Measurements from ENCODE around the gene DNAJB8. TPM values are rescaled to one million over a fixed set of nuclear protein-coding genes. Genes with fewer than 3 reads are reported as not detected.

Gene DNAJB8
- total RNA-seq, 1 donor from 2014 or later = not detected

DNA sequence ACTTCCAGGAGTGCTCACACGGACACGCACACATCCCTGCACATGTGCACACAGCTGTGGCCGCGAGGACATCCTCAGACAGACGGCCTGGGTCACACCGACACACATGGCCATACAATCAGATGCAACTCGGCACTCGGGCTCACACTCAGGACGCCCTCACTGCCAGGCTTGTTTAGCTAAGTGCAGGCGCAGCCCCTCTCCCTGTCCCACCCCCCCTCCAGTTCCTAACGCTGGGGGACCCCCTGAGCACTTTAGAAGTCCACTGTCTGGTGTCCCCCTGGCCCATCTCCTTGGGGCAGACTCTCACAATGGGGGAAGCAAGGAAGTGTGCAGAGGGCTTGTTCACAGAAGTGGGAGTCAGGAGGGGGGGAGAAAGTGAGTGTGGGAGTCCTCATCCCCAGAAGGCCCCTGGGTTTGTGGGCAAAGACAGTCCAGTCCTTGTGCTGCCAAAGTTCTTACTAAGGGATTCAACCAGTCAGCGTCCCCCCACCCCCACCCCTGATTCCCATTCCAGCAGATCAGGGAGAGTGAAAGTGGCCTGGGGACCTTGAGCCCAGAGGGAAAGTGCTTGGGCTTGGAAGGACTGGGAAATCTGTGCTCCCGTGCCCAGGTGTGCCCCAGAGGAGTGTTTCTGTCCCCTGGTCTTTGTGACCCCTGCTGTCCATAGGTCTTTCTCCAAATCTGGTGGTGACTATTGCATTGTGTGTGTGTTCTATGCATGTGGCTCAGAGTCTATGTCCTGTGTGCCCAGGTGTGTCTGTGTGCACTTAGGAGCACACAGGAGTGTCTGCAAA lies 27.1 kb upstream of the DNAJB8 start:
- ATAC-seq = no peak

DNA sequence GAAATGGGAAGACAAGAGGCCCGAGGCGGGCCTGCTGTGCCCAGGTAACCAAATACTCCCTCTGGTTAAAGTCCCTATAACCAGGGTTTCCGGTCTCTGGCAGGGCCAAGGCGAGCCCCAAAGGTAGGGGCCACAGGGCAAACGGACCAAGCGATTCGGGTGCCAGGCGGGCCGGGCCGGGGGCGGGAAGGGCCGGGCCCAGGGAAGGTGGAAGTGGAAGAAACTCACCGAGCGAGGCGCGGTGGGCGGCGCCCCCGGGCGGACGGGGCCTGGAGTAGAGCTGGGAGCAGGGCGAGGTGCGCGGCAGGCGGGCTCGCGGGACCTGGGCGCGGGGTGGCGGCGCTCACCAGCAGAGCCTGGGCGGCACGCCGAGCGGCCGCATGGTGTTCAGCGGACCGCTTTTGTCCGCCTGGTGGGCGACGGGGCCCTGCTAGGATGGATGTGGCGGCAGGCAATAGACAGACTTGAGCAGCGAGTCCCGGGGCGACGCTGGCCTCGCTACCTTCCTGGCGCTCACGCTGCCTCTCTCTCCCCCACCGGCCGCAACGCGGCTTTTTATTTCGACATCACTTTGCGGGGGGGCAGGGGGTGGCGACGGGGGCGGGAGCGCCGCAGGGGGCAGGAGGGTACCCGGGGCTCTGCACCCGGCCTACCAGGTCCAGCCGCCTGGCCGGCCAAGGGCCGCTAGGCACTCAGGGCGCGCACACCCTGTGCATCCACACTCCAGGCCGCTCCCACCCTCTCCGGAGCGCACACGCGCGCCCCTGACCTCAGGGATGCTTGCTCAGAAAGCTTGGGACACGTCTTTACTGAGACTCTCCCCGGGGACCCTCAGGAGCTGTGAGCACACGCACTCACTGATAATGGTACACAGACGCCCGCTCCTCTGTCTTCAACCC lies 26.2 kb upstream of the DNAJB8 start, which contains the start of gene GATA2:
TSS of gene GATA2 (minus strand) at position 531 of the 899 bp plus-strand sequence. CDS start 6,170 bp downstream, outside the sequence.
- no peak for ATAC-seq

- ATAC-seq = no peak
Observed at GRCh38 chr3:128491941-128492670, 25.4 kb upstream of the DNAJB8 start.

- ATAC-seq = no peak
Observed at GRCh38 chr3:128491691-128491940, 24.9 kb upstream of the DNAJB8 start.

DNA sequence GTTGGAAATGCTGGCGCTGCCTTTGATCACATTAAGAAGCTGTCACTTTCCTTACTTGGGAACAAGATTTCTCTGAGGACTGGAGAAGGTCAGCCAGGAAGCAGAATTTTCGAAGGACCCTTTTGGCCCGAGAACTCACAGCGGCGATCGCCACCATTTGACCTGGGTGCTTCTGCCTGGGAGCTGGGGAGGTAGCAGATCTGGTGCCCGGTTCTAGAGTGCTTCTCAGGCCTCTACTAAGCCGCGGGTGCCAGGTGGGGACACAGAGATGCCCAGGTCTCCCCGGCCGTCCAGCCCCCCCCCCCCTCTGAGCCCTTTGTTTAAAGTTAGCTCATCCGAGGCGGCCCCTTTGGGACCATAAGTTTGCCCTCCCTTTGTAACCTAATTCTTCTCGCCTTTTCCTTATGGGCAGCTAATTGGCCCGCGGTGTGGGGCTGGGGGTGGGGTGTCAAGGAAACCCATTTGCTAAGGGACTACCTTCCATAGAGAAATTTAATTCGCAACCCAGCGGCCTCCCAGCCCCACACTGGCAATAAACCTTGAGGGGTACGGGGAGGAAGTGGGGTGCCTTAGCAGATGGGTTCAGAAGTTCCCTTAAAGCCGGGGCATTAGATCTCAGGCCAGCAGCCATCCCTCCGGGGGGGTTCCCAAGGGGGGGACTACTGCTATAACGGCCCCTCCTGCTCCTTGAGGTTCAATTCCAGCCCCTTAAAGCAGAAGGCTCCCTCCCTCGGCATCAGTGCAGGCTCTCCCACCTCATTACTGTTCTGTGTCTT lies 24.4 kb upstream of the DNAJB8 start:
- ATAC-seq = no peak

GRCh38 chr3:128490650-128490914 lies 23.9 kb upstream of the DNAJB8 start:
- no peak for ATAC-seq

GRCh38 chr3:128489927-128490649 lies 23.4 kb upstream of the DNAJB8 start:
- no peak for ATAC-seq

DNA sequence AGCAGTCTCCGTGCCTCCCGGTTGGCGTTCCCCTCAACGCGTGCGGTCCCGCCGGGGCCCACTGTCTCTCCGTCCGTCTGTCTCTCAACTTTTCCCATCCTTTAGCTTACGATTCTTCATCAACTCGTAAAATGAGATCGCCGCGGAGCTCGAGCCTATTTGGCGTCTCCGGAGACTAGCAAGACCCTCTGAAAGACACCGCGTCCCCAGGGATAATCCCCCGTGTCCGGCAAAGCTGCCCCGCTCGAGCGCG lies 22.9 kb upstream of the DNAJB8 start:
- no peak for ATAC-seq

DNA sequence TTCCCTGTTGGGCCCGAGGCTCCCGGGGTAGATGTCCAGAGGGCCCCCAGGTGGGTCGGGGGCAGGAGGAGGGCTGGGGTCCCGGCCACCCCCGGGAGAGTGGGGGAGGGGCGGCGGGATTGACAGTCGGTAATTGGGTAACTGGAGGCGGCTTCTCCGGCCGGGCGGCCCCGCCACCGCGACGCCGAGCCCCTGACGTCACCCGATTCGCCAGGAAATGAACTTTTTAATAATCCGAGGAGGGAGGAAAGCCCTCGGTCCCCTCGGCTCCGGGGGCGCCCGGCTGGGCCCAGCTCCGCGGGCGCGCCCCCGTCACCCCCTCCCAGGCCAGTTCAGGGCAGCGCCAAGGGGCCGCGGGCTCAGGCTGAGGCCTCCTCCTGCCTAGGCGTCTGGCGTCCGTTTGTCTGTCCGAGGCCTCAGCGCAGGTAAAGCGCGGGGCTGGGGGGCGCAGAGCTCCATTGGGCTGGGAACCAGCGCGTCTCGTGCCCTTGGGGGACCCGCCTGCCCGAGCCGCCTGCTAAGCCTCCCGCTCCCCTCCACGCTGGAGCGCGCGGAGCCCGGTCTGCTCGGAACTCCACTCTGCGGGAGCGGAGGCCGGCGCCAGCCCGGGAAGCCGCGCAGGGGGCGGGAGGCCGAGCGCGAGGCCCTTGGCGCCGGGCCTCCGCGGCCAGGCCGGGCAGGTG lies 22.4 kb upstream of the DNAJB8 start:
- ATAC-seq = peak; percentile 11

- ATAC-seq = peak; percentile 7
Observed at GRCh38 chr3:128488636-128488990, 21.9 kb upstream of the DNAJB8 start.

- peak; percentile 64 for ATAC-seq
Observed at GRCh38 chr3:128487813-128488635, 21.3 kb upstream of the DNAJB8 start.

DNA sequence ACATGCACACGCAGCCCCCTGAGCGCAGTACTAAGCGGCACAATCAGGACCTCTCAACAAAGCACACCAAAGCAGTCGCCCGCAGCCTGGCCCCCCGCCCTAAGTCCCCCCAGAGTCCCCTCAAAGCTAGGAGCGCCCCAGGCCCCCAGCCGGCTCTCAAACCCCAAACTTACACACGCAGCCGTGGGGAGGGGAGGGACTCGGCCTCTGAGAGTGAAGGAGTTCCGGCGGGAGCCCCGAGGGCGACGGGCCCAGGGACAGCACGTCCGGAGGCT lies 20.8 kb upstream of the DNAJB8 start:
- ATAC-seq = no peak

DNA sequence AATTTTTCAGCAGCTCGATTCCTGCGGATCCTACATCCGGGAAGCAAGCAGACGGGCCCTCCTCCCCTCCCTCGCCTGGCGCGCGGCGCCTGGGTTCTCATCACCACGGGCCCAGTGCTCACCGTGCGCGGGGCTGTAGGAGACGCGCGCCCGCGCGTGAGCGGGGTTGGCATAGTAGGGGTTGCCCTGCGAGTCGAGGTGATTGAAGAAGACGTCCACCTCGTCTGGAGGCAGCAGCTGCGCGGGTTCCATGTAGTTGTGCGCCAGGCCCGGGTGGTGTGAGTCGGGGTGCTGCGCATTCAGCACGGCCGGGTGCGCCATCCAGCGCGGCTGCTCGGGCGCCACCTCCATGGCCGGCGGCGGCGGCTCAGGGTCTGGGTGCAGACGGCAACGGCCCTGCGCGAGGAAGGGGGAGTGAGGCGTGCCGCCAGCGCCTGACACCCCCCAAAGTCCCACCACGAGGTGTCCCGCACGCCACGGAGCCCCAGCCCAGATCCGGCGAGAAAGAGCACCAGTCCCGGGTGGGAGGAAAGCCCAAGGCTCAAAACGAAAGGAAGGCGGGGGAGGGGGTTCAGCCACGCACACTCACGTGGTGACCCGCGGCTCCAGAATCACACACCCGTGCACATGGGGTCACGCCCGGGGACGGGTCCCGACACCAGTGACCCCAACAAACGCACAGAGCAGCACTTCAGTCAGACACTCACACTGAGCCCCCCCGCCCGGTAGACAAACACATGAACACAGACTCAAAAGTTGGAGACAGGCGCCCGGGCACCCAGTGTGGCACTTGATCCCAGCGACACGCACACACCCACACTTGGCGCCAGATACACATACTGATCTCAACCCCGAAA lies 20.2 kb upstream of the DNAJB8 start:
- ATAC-seq = no peak

- no peak for ATAC-seq
Observed at GRCh38 chr3:128486205-128486628, 19.5 kb upstream of the DNAJB8 start.

DNA sequence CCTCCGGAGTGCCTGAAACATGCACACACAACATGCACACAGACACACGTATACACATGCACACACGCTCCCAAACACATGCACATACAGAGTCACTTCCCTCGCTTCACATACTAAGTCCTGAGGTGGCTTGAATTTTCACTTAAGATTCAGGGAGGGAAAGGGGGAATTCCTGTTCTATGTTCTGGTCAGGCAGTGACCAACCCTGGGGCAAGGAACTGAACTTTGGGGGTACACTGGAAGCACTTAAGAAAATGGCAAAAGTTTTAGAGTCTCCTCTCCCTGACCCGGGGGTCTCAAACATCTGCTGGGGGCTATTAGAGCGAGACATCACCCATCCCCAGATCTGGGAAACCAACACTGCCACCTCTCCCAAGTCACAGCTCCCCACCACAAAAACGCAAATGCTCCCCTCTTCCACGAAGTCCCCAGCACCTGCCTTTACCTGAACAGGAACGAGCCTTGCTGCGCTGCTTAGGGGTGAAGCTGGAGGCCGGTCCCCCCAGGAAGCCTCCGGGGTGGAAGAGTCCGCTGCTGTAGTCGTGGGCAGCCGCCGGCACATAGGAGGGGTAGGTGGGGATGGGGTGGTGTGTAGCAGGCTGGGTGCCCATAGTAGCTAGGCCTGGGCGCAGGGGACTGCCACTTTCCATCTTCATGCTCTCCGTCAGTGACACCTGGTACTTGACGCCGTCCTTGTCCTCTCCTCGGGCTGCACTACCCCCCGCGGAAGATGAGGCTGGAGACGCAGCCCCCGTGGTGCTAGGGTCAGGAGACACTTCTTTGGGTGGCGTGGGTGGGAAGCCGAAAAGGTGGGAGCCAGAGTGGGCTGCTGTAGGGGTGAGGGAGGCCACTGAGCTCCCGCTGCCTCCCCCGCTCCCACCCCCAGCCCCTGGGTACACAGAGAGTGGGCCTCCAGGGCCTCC lies 18.9 kb upstream of the DNAJB8 start:
- ATAC-seq = no peak

DNA sequence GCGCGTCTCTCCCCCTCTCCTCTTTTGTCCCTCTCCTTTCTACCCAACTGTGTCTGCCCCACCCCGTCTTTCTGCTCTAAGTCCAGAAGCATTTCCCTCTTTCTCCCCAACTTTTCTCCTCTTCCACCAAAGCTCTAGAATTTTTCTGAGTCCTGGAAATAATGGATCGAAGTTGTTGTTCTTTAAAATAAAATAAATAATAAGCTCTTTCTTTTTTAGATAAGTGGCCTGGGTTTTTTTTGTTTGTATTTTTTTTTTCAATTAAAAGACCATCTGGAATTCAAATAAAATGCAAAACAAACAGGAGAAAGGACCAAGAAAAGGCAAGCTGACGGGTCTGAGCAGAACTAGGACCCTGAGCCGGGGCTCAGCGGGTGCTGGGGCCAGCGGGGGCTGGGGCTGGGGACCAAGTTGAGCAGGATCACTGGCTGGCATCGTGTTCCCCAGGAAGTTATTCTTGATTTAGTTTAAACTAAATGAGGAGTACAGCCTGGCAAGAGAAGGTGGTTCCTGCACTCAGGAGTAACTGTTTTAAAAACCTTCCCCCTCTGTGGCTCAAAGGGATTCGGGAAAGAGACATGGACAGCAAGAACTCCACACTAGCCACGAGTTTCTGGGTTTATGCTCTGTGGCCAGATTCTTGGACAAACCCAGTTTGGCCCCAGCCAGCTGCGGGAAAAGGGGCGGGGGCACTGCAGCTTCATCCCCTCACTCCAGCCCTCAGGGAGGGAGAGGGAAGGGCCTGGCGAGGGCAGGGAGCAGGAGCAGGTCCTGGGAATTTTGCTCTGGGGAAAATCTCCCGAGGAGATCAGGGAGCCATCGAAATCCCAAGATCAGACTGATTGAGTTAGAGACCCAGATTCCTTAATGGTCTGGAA lies 18.0 kb upstream of the DNAJB8 start:
- ATAC-seq = no peak

- ATAC-seq = no peak
Observed at GRCh38 chr3:128483657-128484403, 17.1 kb upstream of the DNAJB8 start.

All from esophagus mucosa (tissue), 1 donor.